Keratinocyte (primary cell): ENCODE measurements around the gene LCE2B.

Experiments used
- CTCF ChIP-seq, 3 experiments: IDR thresholded peaks in 1 of 3; conservative IDR thresholded peaks in 1 of 3; optimal IDR thresholded peaks in 1 of 3; 2 replicates in 2 of 3; 3 replicates in 1 of 3; pipeline versions ENCODE3 to v1.5.1; 2011; ENCODE audit warnings: low read length in 3 of 3, mild to moderate bottlenecking in 3 of 3, moderate library complexity in 2 of 3, control low read depth in 1 of 3, inconsistent platforms in 1 of 3; ENCODE audit not compliant: insufficient read depth in 2 of 3; ENCODE audit errors: extremely low read depth in 1 of 3
- EZH2 ChIP-seq: IDR thresholded peaks from one replicate; pipeline ENCODE4 v1.6.1; 2012; ENCODE audit warnings: inconsistent platforms, mild to moderate bottlenecking, low read length, moderate library complexity

DNA sequence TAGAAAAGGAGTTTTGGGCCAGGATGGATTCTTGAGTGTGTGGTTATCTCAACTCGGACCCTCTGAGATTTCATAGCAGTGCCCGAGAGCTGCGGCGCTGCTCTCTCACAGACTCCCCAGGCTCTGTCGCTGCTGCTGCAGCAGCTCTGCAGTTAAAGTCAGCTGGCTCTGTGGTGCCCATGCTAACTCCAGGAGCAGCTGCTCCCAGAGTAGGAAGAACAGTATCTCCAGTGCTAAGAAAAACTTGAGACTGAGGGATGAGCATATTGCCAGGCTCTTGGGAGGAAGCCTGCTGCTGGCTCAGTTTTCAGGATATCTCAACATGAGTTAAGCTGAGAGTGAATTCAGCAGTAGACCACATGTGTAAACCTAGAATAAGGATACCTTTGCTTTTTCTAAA lies 18.3 kb upstream of the LCE2B start:
- TF ChIP-seq CTCF (optimal IDR thresholded peaks at IDR 0.05 in 1 of 3, IDR thresholded peaks at IDR 0.05 in 1 of 3, conservative IDR thresholded peaks at IDR 0.05 in 1 of 3; ENCODE audit: extremely low read depth in 1 of 3, insufficient read depth in 2 of 3, low read length in 3 of 3) (no peak), EZH2 (no peak)
